Stimulated activated CD8-positive, alpha-beta memory T cell treated with anti-CD3 and anti-CD28 coated beads, Interleukin-2, amount 100 ng/mL, for 1 hour (primary cell): Measurements from ENCODE around the gene ZBTB25.

Experiments
- DNase-seq, 2 donors: peaks; one replicate each; pipeline ENCODE4 v3.0.0-alpha.2; 2020; ENCODE audit warnings: low read depth in 2 of 2

The ZBTB25 gene

DNA sequence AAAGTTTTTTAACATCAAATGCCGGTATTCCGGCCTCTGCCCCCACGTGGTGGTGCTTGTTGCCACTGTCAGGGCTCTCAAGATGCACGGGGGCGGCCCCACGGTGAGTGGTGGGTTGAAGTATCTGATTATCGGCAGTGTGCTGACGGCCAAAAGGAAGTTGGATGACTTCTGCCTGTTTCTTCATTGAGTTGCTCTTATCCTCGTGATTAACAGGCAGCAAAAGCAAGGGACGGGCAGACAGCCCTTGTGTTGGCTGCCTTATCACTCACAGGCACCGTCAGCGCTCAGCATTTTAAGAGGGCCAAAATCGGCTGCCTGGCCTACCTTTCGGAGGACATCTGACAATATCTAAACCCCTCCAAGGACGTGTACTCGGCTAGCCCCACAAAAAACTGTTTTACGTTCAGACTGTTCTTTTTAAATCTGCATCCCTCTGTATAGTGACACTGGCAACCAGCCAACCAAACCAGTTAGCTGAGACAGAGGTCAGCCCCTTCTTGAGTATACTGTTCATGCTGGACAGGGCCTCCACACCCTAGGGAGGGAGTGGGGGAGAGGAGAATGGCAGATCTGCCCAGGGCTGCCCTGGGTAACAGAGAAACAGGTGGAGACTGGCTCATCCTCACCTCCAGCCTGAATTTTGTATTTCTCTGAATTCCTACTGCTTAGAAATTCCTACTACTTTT, 61.2 kb downstream of the ZBTB25 start:
- no peak for DNase-seq

DNA sequence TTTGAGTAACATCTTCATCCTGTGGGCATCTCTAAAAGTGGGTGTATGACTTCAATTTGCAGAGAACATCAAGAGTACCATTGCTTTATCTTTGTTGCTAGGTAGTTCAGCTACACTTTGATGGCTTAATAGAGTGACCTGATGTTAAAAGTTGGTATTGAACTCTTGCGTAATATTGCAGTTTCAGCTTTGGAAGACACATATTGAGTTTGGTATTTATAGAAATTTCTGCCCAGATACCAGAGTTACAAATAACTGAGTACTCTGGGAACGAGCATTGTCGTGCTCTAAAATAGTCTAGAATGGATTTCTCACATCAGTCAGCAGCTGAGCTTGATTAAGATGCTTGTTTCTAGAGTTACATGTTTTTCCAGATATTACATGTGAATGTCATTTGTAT, 63.1 kb downstream of the ZBTB25 start:
- no peak for DNase-seq

DNA sequence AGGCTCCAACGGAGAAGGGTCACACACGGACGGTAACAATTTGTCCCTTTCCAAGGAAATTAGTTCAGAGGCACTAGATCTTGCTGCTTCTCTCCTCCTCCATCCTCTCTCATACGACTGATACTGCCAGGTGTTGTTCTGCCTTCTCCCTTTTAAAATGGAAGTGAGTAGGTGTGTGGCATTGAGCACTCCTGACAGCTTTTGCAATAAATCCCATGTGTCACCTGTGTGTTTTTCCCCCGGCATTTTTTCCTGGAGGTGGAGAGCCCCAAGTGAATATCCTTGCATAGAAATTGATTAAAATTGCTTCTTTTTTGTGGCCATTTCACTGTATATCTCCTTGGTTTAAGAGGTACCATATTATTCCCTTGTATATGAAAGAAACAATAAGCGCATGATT, 64.5 kb downstream of the ZBTB25 start:
- DNase-seq: no peak

DNA sequence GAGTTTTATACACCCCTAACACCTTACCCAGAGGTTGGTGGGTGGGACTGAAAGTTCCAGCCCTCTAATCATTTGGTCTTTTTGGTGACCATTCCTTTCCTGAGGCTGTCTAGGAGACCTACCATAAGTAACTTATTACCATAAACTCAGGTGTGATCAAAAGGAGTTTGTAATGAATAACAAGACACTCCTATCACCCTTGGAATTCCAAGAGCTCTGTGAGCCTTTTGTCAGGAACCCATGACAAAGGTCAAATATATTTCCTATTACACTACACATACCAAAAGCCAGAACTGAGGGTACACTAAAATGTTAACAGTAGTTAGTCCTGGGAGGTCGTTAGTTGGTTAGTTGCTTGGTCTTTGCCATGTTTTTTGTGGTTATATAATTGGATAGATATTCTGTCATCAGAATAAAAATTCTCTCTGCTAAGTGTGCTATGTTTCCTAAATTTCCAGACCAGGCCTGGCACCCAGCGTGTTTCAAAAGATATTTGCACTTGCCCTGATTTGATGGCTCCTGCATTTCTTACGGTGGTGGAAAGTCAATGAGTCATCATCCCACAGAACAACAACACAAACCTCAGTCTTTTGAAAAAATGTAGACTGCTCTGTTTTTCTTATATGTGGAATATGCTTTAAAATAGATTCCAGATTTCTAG, 65.3 kb downstream of the ZBTB25 start:
- no peak for DNase-seq

DNA sequence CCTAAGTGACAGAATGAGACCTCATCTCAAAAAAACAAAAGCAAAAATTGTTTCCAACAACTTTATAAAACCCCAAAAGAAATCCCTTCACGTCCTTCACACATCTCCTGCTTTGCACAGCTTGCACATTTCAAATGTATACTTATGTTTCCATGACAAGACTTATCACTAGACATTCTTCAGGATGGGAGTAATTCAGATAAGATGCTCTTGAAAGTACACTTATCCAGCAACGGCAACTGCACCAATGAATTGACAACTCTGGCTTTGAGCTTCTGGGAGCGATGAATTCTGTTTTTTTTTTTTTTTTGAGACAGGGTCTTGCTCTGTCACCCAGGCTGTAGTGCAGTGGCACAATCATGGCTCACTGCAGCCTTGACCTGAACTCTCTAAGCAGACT, 69.1 kb downstream of the ZBTB25 start:
- no peak for DNase-seq

DNA sequence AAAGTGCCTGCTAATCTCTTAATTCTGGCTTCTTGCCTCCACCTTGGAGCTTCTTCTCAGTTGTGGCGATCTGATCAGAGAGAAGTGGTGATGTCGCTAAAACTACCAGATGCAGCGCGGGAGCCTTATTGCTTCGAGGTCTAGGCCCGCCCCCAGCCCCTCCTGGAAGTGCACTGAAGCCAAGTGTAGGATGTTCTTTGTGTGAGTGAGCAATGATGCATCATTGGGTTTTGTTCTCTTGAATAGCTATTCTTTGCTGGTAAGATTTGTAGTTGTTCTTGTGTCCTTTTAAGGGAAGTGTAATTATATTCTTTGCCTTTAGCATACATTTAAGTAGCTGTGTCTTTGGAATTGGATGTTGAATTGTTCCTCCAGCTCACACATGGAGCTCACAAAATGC, 79.7 kb downstream of the ZBTB25 start:
- no peak for DNase-seq

DNA sequence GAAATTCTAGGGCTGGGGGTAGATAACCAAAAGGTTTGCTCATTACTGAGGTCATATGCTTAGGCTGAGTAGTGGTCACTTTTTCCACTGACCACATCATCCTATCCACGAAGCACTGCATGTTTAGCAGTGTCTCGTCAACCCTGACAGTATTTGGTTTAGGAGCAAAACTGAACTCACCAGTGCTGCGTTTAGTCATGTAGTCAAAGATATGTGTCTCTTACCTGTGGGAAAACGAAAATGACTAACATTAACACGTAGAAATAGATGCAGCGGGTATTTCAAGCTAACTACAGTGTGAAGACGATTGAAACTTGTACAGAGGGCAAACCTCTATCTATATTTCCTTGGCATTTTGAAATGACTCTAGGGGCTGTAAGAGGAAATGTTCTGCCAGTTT, 80.9 kb downstream of the ZBTB25 start:
- no peak for DNase-seq

DNA sequence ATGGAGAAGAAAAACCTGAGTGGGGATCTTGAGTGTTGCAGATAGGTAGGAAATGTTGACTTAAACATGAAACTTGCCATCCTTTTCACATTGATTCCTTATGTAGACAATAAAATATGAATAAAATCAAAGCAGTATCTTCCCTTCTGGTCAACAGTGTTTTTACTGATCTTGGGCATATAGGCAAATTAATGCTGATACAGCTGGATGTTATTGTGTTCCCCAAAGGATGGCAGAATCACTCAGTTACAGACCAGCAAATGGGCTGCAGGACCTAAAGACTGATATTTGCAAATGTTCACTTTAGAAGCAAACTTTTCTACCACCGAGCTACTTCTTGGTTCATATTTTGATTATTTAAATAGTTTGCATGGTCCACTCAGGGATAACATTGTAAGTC, 81.6 kb downstream of the ZBTB25 start:
- no peak for DNase-seq

DNA sequence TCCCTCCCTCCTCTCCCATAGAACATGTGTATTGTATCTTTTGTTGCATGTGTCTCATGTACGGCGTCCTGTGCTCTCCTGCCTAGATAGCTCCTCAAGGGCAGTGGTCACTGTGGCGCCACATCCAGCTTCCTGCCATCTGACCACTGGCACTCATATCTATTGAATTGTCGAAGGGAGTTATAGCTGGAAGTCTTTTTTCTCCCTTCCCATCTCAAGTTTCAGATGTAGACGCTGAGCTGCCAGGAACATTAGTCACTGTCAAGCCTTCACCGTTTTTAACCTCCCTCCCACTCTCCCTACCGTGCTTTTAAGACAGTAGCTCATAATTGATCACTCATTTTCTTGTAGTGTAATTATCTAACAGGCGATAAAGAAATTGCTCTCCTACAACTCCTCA, 82.5 kb downstream of the ZBTB25 start:
- no peak for DNase-seq

DNA sequence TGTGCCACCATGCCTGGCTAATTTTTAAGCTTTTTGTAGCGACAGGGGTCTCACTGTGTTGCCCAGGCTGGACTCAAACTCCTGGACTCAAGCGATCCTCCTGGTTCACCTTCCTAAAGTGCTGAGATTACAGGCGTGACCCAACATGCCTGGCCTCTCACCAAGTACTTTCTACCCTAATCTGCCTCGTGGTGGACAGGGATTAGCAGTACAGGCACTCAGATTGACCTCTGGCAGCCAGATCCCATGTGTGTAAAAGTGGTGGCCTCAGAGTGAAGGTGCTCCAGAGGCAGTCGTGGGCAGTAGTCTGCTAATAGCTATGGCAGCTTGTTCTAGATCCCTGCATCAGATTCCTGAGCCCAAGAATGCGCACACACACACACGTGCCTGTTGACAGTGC, 84.6 kb downstream of the ZBTB25 start:
- DNase-seq: no peak

DNA sequence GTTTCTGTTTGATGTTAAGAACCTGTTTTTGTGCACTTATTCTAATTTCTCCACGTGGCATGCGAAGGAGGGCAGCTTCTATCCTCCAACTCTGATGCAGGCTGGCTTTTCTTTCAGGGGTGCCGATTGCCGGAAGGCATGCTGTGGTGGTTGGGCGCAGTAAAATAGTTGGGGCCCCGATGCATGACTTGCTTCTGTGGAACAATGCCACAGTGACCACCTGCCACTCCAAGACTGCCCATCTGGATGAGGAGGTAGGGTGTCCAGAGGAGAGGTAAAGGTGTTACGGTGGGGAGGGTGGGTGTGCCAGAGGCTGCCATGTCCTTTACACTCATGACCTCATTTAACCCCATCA, 85.9 kb downstream of the ZBTB25 start:
- DNase-seq: no peak

DNA sequence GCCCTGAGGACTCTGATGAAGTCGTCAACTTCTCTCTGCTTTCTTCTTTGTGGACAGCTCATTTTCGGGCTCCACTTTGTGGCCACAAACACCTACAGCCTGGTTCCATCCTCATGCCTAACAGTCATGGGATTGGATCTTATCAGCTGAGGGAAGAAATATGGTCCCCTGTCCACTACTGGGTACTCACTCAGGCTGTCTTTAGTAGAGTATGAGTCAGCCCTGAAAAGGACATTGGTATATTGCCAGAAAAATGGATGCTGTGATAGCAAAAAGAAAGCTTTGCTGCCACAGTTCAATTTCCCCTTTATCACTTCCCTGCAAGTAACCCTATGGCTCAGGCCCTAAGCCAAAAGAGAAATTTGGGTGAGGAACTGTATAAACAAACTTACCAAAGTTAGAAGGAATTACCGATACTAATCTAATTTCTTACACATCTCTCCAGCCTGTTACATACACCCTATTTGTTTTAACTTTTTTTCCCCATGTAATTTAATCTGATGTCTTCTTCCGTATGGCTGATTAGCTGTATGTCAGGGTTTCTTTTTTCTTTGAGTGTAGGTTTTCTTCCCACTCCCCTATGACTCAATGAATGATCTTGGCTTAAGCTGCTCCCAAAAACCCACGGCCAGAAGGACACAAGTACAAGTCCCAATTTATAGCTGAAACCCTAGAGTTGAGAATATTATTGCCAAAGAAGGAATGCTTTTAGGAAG, 86.4 kb downstream of the ZBTB25 start:
- no peak for DNase-seq

DNA sequence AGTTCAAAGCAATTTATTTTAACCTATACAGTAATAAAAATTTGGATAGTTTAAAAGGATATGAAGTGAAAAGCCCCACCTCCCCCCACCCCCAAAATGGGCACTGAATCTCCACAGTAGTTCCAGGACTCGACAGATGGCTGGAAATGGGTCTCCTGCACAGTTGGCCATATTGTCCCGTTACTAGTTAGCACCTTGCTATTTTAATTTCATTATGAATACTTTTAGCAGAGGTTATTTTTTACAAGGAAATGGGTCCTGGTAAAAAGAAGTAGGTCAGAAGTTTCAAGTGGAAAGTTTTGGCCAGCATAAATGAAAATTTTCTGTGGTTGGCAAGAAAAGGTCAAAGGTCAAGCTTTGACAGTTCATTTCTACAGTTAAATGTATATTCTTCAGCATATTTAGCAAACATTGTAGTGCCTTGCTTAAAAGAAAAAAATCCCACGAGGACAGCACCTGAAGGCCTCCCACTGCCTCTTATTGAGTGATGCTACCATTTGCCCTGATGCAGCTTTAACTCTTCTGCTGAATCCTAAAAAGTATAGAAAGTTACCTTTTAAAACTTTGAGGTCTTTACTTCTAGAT, 87.2 kb downstream of the ZBTB25 start:
- DNase-seq: no peak

DNA sequence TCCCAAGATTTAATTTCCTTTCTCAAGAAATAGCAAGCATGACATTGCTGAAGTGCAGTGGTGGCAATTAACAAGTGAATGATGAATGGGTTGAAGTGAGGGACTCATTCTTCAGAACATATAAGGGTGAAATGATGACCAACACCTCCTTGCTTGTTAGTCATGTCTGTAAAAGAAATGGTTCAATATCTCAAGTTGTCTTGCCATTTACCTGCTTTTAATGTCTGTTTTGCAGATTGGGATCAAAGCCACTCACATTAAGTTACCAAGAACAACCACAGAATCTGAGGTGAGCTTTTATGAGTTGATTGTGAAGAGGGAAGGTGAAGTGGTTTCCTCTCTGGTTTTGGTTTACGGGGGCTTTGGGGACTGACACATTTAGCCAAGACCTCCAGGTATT, 91.4 kb downstream of the ZBTB25 start:
- no peak for DNase-seq

DNA sequence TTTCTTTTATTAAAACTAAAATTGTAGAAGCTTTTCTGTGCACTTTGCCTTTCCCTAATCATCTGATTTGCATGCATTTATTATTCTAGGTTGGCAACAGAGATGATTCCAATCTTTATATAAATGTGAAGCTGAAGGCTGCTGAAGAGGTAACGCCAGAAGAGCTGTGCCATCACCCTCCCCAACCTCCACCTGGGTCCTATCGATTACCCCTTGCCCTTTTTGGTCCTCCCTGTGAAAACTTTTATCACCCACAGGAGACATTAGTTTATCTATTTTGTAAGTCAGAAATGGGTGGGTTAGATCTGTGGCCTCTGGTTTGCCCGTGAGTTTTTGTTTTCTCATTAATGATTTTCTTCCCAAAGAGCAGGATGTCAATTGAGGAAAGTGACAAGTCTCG, 92.6 kb downstream of the ZBTB25 start:
- DNase-seq: no peak

DNA sequence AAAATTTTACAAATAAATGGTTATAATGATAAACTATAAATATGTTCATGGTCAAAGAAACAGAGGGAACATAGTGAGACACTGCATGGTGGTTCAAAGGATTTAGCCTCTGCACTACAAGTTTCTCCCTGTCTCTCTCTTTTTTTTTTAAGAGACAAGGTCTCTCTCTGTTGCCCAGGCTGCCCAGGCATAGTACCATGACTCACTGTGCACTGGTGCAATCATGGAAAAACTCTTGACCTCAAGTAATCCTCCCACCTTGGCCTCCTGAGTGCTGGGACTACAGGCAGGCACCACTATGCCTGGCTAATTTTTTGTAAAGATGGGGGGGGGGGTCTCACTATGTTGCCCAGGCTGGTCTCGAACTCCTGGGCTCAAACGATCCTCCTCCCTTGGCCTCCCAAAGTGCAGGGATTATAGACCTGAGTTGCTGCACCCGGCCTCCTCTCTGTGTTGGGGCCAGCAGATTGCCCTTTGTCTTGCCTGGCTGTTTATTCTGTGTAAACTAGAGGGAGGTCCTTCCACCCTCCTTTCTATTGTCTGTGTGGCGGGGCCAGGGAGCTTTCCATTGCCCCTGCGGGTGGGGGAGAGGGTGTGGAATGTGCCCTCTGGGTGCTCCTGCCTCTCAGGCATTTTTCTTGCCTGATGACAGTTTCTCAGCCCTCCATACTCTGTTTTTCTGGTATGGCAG, 93.4 kb downstream of the ZBTB25 start:
- DNase-seq: no peak

DNA sequence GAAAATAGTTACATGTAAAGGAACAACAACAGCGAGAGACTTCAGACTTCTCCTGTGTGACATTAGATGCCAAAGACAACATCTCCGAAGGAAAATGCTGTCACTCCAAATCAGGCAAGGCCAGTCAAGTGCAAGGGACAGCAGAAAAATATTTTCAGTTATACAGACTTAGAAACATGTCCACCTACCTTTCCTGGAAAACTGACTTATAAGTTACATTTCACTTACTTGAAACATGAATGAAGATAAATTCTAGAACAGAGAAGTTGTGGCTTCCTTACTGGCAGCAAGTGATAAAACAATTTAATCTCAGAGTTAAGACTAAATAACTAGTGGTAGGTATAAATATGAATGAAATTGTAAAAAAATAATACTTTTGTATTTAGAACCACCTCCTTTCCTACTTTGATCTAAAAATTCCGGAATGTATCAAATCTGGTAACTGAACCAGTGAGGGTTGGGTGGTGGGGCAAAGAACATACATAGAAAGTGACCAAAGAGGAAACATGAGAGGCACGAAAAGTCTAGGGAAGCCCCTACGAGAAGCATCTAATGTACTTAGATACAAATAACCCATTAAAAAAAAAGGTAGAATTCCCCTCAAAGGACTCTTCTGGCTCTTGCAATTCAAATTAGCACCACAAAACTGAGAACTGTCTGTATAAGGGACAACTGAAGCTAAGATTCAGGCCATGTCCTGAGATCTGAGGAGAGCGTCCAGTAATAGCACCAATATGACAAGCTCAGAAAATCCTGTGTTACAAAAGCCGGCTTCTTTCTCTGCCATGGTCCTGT, 94.3 kb downstream of the ZBTB25 start:
- DNase-seq: no peak

DNA sequence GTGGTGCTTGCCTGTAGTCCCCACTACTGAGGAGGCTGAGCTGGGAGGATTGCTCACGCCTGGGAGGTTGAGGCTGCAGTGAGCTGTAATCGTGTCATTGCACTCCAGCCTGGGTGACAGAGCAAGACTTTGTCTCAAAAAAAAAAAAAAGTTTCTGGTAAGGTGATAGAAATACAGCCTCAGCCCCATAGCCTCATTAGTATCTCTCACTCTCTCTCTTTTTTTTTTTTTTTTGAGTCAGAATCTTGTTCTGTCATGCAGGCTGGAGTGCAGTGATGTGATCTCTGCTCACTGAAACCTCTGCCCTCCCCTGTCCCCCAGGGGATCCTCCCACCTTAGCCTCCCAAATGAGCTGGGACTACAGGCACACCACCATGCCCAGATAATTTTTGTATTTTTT, 96.3 kb downstream of the ZBTB25 start:
- DNase-seq: no peak

DNA sequence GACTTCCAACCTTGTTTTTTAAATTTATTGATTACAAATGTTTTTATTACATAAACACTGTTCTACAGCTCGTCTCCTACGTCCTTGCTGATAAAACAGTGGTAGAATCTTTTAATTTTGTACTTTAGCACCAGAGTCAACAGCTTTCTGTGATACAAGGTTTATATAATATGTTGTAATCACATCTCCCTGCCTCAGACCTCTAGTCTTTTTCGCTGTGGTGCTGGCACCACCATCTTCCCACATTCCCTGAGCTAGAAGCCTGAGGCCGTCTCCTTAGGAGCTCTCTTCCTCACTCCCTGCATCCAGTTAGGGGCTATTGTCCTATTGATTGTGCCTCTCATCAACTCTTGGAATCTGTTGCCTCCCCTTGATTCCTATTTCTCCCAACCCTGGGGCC, 98.3 kb downstream of the ZBTB25 start:
- DNase-seq: no peak

DNA sequence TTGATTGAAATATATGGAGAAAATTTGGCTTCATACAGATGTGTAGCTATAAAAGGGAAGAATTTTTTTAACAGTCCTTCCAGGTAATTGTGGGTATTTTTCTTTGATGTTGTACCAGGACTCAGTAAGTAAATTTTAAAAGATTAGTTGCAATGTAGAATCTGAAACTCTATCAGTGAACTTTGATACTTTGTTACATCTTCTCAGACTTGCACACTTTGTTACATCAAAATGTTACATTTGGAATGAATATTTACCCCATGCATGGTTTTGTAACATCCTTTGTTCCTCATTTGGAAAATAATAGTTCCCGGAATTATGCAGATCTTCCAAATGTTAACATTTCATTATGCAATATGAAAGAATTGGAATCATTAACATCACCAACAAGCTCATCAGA, 101.7 kb downstream of the ZBTB25 start:
- no peak for DNase-seq

DNA sequence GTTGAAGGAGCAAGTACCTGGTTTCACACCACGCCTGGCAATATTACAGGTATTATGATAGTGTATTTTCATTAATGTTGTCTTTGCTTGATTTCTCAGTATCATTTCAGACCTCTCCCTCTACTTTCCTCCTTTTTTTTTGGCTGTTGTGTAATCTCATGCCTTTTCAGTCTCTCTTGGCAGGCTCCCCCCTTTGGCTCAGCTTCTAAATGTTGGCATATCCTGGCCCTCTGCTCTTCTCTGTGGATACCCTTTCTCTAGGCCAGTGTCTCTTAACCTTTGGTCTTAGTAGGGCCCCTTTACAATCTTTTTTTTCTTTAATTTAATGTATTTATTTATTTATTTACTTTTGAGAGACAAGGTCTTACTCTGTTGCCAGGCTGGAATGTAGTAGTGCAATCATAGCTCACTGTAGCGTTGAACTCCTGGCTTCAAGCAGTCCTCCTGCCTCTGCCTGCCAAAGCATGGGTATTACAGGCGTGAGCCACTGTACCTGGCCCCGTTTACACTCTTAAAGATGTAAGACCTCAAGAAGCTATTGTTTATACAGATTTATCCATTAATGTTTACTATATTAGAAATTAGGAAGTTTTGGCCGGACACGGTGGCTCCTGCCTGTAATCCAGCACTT, 102.7 kb downstream of the ZBTB25 start:
- DNase-seq: no peak
